OCI-M1 (cell line): ENCODE data around the gene EFNB1.
A peak's percentile ranks its signal among the peaks of the same experiment; 100 is the strongest.

ENCODE experiments used
- DNase-seq: peaks from one replicate; lab custom pipeline; 2025; lab: John Stamatoyannopoulos, UW

EFNB1 gene

GRCh38 chrX:68883800-68884199, 55.0 kb downstream of the EFNB1 start:
- no peak for DNase-seq

GRCh38 chrX:68889249-68889648, 60.4 kb downstream of the EFNB1 start:
- peak; percentile 1 for DNase-seq
